ENCODE measurements around the gene ATP6V1B1.

ATP6V1B1 gene

DNA sequence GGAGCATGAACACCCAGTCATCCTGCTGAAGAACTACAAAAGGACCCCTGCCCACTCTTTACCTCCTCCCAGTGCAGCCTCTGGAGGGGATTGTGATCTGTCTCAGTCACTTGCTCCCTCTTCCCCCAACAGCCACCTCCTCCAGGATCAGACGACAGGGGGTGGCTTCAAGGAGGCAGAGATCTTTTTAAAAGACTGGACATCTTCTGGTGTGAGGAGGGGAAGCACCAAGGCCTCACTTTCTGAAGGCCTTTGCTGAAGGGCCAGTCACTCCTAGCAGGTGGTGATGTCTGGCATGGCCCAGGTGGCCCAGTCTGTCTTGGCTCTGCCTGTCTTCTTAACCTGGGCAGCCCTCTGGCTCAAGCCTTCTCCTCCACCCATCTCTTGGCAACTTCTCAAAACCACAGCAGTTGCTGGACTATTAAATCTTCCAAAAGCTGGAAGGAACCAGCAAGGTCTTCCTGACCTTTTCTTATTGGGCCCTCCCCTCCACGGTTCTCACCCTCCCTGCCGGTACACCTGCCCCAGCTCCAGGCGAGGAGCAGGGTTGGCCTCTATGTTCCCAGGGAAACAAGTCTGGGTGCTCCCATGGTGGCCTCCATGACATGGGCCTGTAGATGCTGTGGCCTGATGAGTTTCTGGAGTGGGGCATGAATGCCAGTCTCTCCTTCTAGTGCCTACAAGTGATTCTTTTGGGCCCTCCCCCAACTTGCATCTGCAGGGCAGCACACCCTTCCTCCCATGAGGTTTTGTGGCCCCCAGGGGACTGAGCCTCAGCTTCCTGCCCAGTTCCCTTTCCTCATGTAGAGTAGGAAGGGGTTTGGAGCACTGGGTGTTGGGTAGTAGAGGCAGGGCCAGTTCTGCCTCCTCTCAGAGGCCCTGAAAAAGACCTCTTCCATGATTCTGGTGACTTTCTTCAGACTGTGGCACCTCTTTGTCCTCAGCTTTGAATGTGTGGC lies 5.0 kb upstream of the ATP6V1B1 start:
- ATAC-seq = no peak
- TF ChIP-seq SNAI2 (CRISPR knock-in tag; IDR thresholded peaks at IDR 0.05) = no peak
- no peak for TF ChIP-seq ISL1 (CRISPR knock-in tag; IDR thresholded peaks at IDR 0.05)
- TF ChIP-seq CSDC2 (CRISPR knock-in tag; IDR thresholded peaks at IDR 0.05) = no peak
- no peak for TF ChIP-seq POU6F1 (CRISPR knock-in tag; IDR thresholded peaks at IDR 0.05; ENCODE audit: borderline replicate concordance, low read depth)
- no peak for TF ChIP-seq OSR1 (CRISPR knock-in tag; IDR thresholded peaks at IDR 0.05)
- TF ChIP-seq ZNF8 (CRISPR knock-in tag; IDR thresholded peaks at IDR 0.05) = no peak
- no peak for TF ChIP-seq TOX (CRISPR knock-in tag; IDR thresholded peaks at IDR 0.05; ENCODE audit: borderline replicate concordance)
- TF ChIP-seq, protein P1, sequence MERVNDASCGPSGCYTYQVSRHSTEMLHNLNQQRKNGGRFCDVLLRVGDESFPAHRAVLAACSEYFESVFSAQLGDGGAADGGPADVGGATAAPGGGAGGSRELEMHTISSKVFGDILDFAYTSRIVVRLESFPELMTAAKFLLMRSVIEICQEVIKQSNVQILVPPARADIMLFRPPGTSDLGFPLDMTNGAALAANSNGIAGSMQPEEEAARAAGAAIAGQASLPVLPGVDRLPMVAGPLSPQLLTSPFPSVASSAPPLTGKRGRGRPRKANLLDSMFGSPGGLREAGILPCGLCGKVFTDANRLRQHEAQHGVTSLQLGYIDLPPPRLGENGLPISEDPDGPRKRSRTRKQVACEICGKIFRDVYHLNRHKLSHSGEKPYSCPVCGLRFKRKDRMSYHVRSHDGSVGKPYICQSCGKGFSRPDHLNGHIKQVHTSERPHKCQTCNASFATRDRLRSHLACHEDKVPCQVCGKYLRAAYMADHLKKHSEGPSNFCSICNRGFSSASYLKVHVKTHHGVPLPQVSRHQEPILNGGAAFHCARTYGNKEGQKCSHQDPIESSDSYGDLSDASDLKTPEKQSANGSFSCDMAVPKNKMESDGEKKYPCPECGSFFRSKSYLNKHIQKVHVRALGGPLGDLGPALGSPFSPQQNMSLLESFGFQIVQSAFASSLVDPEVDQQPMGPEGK (CRISPR knock-in tag; IDR thresholded peaks at IDR 0.05; ENCODE audit: borderline replicate concordance) = no peak
- TF ChIP-seq, protein P2, sequence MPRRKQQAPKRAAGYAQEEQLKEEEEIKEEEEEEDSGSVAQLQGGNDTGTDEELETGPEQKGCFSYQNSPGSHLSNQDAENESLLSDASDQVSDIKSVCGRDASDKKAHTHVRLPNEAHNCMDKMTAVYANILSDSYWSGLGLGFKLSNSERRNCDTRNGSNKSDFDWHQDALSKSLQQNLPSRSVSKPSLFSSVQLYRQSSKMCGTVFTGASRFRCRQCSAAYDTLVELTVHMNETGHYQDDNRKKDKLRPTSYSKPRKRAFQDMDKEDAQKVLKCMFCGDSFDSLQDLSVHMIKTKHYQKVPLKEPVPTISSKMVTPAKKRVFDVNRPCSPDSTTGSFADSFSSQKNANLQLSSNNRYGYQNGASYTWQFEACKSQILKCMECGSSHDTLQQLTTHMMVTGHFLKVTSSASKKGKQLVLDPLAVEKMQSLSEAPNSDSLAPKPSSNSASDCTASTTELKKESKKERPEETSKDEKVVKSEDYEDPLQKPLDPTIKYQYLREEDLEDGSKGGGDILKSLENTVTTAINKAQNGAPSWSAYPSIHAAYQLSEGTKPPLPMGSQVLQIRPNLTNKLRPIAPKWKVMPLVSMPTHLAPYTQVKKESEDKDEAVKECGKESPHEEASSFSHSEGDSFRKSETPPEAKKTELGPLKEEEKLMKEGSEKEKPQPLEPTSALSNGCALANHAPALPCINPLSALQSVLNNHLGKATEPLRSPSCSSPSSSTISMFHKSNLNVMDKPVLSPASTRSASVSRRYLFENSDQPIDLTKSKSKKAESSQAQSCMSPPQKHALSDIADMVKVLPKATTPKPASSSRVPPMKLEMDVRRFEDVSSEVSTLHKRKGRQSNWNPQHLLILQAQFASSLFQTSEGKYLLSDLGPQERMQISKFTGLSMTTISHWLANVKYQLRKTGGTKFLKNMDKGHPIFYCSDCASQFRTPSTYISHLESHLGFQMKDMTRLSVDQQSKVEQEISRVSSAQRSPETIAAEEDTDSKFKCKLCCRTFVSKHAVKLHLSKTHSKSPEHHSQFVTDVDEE (CRISPR knock-in tag; IDR thresholded peaks at IDR 0.05) = no peak
- TF ChIP-seq ZNF70 (CRISPR knock-in tag; IDR thresholded peaks at IDR 0.05) = no peak
- TF ChIP-seq RARB (CRISPR knock-in tag; IDR thresholded peaks at IDR 0.05) = no peak
- TF ChIP-seq, protein P3, sequence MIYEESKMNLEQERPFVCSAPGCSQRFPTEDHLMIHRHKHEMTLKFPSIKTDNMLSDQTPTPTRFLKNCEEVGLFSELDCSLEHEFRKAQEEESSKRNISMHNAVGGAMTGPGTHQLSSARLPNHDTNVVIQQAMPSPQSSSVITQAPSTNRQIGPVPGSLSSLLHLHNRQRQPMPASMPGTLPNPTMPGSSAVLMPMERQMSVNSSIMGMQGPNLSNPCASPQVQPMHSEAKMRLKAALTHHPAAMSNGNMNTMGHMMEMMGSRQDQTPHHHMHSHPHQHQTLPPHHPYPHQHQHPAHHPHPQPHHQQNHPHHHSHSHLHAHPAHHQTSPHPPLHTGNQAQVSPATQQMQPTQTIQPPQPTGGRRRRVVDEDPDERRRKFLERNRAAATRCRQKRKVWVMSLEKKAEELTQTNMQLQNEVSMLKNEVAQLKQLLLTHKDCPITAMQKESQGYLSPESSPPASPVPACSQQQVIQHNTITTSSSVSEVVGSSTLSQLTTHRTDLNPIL (CRISPR knock-in tag; IDR thresholded peaks at IDR 0.05; ENCODE audit: low read depth) = no peak

GRCh38 chr2:70931376-70932000 lies 4.2 kb upstream of the ATP6V1B1 start:
- TF ChIP-seq ISL1 (CRISPR knock-in tag; IDR thresholded peaks at IDR 0.05) (no peak), CSRNP3 (CRISPR knock-in tag; IDR thresholded peaks at IDR 0.05) (no peak), BACH2 (CRISPR knock-in tag; IDR thresholded peaks at IDR 0.05; ENCODE audit: borderline replicate concordance) (no peak), ZFP30 (CRISPR knock-in tag; IDR thresholded peaks at IDR 0.05) (no peak), OSR1 (CRISPR knock-in tag; IDR thresholded peaks at IDR 0.05) (no peak), CSDC2 (CRISPR knock-in tag; IDR thresholded peaks at IDR 0.05) (no peak), ZNF8 (CRISPR knock-in tag; IDR thresholded peaks at IDR 0.05) (no peak), TCF4 (CRISPR knock-in tag; IDR thresholded peaks at IDR 0.05; ENCODE audit: borderline replicate concordance) (no peak), ZNF565 (CRISPR knock-in tag; conservative IDR thresholded peaks at IDR 0.05; ENCODE audit: low read depth) (no peak), RARB (CRISPR knock-in tag; IDR thresholded peaks at IDR 0.05) (no peak), TOX (CRISPR knock-in tag; IDR thresholded peaks at IDR 0.05; ENCODE audit: borderline replicate concordance) (no peak), SNAI2 (CRISPR knock-in tag; IDR thresholded peaks at IDR 0.05) (no peak)
- TF ChIP-seq, protein P1 (CRISPR knock-in tag; IDR thresholded peaks at IDR 0.05; ENCODE audit: borderline replicate concordance) = no peak
- no peak for ATAC-seq
